Mononuclear cell (primary cell): ENCODE results near the gene ADAMTS2. TPM values are rescaled to one million over a fixed set of nuclear protein-coding genes. Genes with fewer than 3 reads are reported as not detected.
"Not testable (repeated sequence)": the region's sequence is repeated elsewhere in the genome, so short reads cannot be mapped to it uniquely, and the experiment has no call there.

ENCODE experiments used
- H3K27me3 ChIP-seq: 2 replicates; pipeline ENCODE4 v1.6.0; 2011; ENCODE audit warnings: low read length, control low read depth; ENCODE audit not compliant: insufficient read depth
- H3K4me1 ChIP-seq: 2 replicates; pipeline ENCODE4 v1.5.1; 2011; ENCODE audit warnings: mild to moderate bottlenecking, low read length, control low read depth; ENCODE audit not compliant: insufficient read depth
- H3K4me3 ChIP-seq: 2 replicates; pipeline ENCODE4 v1.5.1; 2011; ENCODE audit warnings: mild to moderate bottlenecking, low read length, moderate library complexity
- H3K9me3 ChIP-seq: 2 replicates; pipeline ENCODE4 v1.5.1; 2011; ENCODE audit warnings: low read depth, mild to moderate bottlenecking, control low read depth, low read length
- total RNA-seq: library from RNA; depleted of rRNA; stranded (reverse); fragments of >200 nt; gene quantifications from one replicate; pipeline ENCODE4 v1.2.3, GENCODE V29; 2012

ADAMTS2 gene
- total RNA-seq, 1 donor, result 0.21 TPM

DNA sequence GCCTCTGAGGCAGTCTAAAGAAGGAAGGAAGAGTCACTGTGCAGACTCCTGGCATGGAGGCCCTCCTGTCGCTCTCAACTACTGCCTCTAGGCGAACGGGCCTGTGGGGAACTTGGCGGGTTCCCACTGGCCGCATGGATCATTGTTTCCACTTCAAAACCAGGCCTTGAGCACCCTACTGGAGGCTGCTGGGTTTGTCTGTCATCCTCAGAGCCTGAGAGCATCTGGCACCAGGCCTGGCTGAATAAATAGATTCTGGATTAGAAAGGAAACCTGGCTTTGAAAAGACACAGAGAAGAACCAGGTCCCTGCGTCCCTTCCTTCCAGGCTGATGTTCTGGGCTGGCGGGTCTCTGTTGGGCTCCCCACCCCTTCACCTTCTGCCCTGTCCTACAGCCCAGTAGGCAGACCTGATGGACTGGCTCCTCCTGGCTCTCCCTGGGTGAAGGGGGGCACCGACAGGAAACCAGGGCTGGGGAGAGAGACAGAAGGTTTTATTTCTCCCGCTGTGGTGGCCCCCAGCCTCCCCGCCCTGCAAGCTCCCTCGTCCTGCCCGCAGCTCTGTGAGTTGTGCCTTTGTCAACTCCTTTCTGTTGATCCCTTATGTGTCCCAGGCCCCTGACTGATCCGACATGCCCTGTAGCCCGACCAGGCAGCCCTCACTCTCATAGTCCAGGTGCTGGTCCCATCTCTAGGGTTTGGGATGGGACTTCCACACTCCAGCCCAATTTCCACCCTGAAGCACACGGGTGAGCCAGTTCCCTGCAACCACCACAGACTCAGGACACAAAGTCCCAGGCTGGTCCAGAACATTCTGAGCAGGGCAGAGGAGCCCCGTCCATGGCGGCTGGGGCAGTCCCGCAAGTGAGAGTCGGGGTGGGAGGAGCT lies 50.1 kb downstream of the ADAMTS2 start:
- Histone ChIP-seq H3K9me3 (no peaks in the 10 kb centered on the region), H3K4me3 (no peak overlapping the region), H3K4me1 (no peaks in the 10 kb centered on the region), H3K27me3 (no peaks in the 10 kb centered on the region)

DNA sequence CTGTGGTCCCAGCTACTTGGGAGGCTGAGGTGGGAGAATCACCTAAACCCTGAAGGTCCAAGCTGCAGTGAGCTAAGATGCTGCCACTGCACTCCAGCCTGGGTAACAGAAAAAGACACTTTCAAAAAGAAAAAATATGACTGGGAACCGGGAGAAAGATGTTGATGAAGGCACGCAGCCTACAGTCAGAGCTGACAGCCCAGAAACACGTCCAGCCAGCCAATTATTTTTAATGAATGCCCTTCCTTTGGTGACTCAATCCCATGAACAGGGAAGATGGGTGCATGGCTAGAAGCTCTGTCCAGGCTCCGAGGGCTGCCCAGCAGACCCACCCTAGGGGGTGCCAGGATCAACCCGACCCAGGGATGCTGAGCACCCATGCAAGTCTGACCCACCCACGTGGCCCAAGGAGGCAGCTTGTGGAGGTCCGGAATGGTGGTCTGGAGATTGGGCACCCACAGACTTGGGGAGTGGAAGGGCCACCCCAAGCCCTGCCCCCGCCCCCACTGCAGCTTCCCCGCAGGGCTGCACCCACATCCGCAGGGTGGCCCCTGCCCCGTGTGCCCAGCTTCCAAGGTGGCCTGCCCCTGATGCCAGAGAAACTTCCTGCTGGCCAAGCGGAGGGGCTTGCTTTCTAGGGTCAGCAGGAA lies 51.0 kb downstream of the ADAMTS2 start:
- no peaks in the 10 kb centered on the region for H3K9me3 ChIP-seq
- H3K4me3 ChIP-seq, result no peak overlapping the region
- no peaks in the 10 kb centered on the region for H3K4me1 ChIP-seq
- H3K27me3 ChIP-seq, result no peaks in the 10 kb centered on the region

GRCh38 chr5:179292681-179293635 lies 52.3 kb downstream of the ADAMTS2 start:
- H3K27me3 ChIP-seq, result no peaks in the 10 kb centered on the region
- no peak overlapping the region for H3K4me3 ChIP-seq
- H3K4me1 ChIP-seq, result no peaks in the 10 kb centered on the region
- H3K9me3 ChIP-seq, result no peaks in the 10 kb centered on the region

DNA sequence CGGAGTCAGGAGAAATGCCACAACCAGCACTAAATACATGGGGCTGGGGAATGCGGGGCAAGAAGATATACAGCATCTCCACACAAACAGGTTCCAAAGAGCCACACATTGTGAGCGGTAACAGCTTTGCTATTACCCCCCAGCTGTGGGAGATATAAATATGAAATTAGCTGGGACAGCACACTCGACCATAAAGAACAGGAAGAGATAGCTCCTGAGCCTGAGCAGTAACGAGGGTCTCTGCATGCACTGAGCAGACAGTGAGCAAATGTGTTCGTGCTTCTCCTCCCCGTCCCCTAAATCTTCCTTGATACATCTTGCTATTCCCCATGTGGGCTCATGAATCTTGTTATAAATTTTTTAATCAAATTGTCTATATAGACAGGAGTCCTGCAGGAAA lies 53.1 kb downstream of the ADAMTS2 start:
- Histone ChIP-seq H3K4me1 (no peaks in the 10 kb centered on the region), H3K27me3 (no peaks in the 10 kb centered on the region), H3K9me3 (no peaks in the 10 kb centered on the region), H3K4me3 (no peak overlapping the region)

DNA sequence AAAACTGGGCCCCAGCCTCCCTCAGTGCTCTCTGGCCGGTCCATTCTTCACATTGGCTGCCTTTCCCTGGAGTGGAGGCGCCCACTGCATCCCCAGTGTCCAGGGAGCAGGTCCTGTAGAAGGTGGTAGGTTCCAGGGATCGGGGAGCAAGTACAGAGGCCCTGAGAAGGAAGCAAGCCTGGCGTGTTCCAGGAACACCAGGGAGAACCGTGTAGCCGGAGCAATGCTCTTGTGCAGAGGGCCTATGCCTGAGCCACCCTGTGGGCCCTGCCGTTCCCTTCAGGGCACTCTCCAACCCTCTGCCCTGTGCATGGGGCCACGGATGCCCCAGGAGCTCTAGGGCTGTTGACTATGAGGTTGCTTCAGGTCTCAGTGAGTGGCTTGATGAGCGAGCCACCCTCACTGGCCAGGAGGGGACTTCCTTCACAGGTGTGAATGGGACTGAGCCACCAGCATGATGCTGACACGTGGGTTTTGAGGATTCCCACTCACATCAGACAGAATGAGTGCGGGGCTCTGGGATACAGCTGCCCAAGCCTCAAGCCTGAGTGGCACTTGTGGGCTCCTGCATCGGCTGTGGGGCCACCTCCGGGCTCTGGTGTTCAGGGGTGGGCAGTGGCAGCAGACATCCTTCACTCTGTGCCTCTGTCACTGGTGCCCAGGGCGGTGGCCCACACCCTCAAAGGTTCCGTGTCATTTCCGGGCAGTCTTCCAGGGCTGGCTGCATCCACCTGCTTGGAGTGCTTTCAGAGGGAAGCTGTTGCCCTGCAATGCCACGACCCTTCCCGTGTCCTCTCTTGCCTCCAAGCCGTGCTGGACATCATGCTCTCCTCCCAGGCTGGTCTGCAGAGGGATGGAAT lies 54.4 kb downstream of the ADAMTS2 start:
- Histone ChIP-seq H3K4me1 (no peaks in the 10 kb centered on the region), H3K9me3 (no peaks in the 10 kb centered on the region), H3K4me3 (no peak overlapping the region), H3K27me3 (no peaks in the 10 kb centered on the region)

DNA sequence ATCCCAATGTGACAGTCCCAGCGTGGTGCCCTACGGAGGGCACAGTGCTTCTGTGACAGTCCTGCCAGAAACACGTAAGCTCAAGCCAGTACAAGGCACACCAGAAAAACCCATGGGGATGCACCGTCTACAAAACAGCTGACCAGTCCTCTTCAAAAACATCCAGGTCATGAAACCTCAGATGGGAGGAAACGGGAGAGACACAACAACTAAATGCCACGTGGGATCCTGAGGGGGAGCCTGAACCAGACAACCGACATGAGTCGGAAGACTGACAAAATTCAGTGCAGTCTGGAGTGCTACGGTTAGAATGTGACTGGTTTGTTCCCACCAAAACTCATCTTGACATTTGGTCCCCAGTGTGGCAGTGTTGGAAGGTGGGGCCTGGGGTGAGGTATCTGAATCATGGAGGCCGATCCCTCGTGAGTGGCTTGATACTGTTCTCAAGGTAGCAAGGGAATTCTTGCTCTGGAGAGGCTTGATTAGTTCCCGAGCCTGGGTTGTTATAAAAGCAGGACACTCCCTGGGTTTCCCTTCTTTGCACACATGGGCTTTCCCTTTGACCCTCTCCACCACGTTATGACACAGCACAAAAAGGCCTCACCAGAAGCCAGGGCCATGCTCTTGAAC lies 55.4 kb downstream of the ADAMTS2 start:
- Histone ChIP-seq H3K4me1 (no peaks in the 10 kb centered on the region), H3K9me3 (no peaks in the 10 kb centered on the region), H3K4me3 (no peak overlapping the region), H3K27me3 (no peaks in the 10 kb centered on the region)

DNA sequence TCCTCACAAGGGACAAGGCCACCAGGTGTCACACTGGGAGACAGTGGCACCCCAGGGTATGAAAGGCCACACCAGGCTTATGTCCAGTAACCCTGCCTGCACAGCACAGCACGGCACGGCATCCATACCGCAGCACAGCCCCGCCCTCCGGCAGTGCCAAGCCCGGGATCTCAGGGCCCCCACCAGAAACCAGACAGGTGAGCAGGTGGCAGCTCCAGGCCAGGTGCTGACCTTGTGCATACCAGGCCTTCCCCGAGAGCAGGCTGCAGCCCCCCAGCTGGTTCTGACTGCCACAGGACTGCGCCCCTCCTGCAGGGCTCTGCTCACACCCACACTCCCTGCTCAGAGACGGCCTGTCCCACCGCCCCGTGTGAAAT lies 56.5 kb downstream of the ADAMTS2 start:
- H3K4me1 ChIP-seq, result no peaks in the 10 kb centered on the region

GRCh38 chr5:179288101-179288808 lies 57.0 kb downstream of the ADAMTS2 start:
- Histone ChIP-seq H3K9me3 (no peaks in the 10 kb centered on the region), H3K4me1 (no peaks in the 10 kb centered on the region), H3K27me3 (no peaks in the 10 kb centered on the region), H3K4me3 (no peak overlapping the region)

More for the DNA sequence above, 56.5 kb downstream of the ADAMTS2 start:
- Histone ChIP-seq H3K9me3 (no peaks in the 10 kb centered on the region), H3K4me3 (no peak overlapping the region), H3K27me3 (no peaks in the 10 kb centered on the region)

DNA sequence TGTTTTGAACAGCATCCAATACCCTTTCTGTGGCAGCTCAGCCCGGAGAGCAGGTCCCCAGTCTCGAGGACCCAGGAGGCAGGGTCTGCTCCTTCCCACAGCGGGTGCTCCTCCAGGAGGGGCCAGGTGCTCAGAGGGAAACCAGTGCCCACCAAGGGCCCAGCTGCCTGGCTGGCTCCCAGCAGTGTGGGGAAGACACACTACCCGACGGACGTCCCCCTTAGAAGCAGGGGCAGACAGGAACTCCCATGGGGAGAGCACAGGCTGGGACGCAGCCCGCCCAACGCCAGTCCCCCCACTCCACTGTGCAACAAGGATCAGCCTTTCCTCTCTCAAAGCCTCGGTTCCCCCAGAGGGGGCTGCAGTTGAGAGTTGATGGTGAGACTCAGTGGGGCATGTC lies 57.6 kb downstream of the ADAMTS2 start:
- no peaks in the 10 kb centered on the region for H3K27me3 ChIP-seq
- no peak overlapping the region for H3K4me3 ChIP-seq
- H3K9me3 ChIP-seq, result no peaks in the 10 kb centered on the region
- H3K4me1 ChIP-seq, result no peaks in the 10 kb centered on the region

- Histone ChIP-seq H3K4me1 (no peaks in the 10 kb centered on the region), H3K9me3 (no peaks in the 10 kb centered on the region), H3K4me3 (no peak overlapping the region), H3K27me3 (no peaks in the 10 kb centered on the region)
Observed at GRCh38 chr5:179287071-179287470, 58.2 kb downstream of the ADAMTS2 start.

GRCh38 chr5:179285776-179286162 lies 59.5 kb downstream of the ADAMTS2 start:
- not testable (repeated sequence) for H3K4me1 ChIP-seq, H3K27me3 ChIP-seq, H3K4me3 ChIP-seq, H3K9me3 ChIP-seq

DNA sequence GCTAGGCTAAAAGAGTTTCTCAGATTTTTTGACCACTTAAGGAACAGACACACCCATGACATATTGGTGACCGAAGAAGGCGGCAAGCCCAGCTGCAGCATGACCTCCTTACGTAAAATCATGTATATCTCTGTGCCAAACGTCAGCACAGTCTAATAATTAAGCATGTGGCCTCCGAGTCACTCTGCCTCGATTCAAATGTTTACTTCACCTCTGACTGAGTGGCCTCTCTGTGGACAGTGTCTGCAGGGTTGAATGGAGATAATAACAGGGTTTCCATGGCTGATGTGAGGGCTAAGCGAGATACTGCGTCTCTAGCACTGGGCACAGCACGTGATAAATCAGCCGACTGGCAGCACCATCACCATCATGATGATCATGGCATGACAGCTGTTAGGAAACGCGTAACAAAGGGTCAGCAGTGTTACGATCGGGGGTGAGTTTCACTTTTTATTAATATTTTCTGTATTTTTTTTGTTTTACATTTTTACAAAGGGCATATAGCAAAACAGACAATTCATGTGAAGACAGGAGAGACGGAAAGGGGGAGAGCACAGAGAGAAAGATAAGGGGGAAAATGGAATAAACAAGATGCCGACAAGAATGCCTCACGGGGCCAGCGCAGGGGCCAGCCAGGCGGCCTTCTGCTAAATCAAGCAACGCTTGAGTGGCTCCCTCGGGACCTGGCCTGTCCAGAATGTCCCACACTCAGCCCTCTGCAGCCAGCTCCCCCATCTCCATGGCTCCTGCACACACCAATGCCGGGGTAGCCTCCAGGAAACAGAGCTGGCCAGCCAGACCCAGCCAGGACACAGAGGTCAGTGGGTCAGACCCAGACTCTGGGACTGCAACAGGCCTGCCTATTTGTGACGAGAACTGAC lies 60.3 kb downstream of the ADAMTS2 start:
- Histone ChIP-seq H3K4me3 (no peak overlapping the region), H3K4me1 (no peaks in the 10 kb centered on the region), H3K9me3 (no peaks in the 10 kb centered on the region), H3K27me3 (no peaks in the 10 kb centered on the region)

DNA sequence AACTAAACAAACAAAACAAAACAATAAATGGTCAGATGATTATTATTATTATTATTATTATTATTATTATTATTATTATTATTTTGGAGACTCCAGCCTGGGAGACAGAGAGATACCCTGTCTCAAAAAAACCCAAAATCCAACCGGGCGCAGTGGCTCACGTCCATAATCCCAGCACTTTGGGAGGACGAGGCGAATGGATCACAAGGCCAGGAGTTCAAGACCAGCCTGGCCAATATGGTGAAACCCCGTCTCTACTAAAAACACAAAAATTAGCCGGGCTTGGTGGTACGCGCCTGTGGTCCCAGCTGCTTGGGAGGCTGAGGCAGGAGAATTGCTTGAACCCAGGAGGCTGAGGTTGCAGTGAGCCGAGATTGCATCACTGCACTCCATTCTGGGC lies 61.4 kb downstream of the ADAMTS2 start:
- H3K9me3 ChIP-seq, H3K27me3 ChIP-seq, H3K4me1 ChIP-seq, H3K4me3 ChIP-seq: not testable (repeated sequence)
